Neural cell (in vitro differentiated cells): Measurements from ENCODE around the gene ASNSD1. TPM values are rescaled to one million over a fixed set of nuclear protein-coding genes. Genes with fewer than 3 reads are reported as not detected.
A peak's percentile ranks its signal among the peaks of the same experiment; 100 is the strongest.
"Not testable (repeated sequence)": the region's sequence is repeated elsewhere in the genome, so short reads cannot be mapped to it uniquely, and the experiment has no call there.

ENCODE experiments used
- H2AFZ ChIP-seq: fragments of 200-600, 300-800 bp; sonication (generic), shearing (Covaris generic); 2 replicates; pipeline ENCODE4 v1.6.0; 2014; ENCODE audit warnings: low read depth, mild to moderate bottlenecking, antibody characterized with exemption, low read length, moderate library complexity
- H3F3A ChIP-seq: fragments of 200-600 bp; shearing (Covaris generic); 2 replicates; pipeline ENCODE4 v1.6.1; 2016; ENCODE audit warnings: mild to moderate bottlenecking, moderate library complexity, mixed read lengths, antibody characterized with exemption, low read length; ENCODE audit not compliant: insufficient read depth, poor library complexity, severe bottlenecking
- H3K27ac ChIP-seq: fragments of 200-600, 300-800 bp; sonication (generic), shearing (Covaris generic); 2 replicates; pipeline ENCODE4 v1.5.1; 2014; ENCODE audit warnings: mild to moderate bottlenecking, low read length, moderate library complexity
- H3K27me3 ChIP-seq: fragments of 300-800, 200-600 bp; sonication (generic), shearing (Covaris generic); 2 replicates; pipeline ENCODE4 v1.6.0; 2014; ENCODE audit warnings: mild to moderate bottlenecking, low read depth, low read length, moderate library complexity; ENCODE audit not compliant: insufficient read depth
- H3K36me3 ChIP-seq: fragments of 300-800, 200-600 bp; sonication (generic), shearing (Covaris generic); 2 replicates; pipeline ENCODE4 v1.5.1; 2014; ENCODE audit warnings: mild to moderate bottlenecking, antibody characterized with exemption, low read length, moderate library complexity; ENCODE audit not compliant: insufficient read depth
- H3K4me2 ChIP-seq: fragments of 300-800, 200-600 bp; sonication (generic), shearing (Covaris generic); 2 replicates; pipeline ENCODE4 v1.6.0; 2014; ENCODE audit warnings: mild to moderate bottlenecking, low read length
- H3K4me3 ChIP-seq: fragments of 300-800, 200-600 bp; sonication (generic), shearing (Covaris generic); 2 replicates; pipeline ENCODE4 v1.5.1; 2014; ENCODE audit warnings: mild to moderate bottlenecking, low read length, moderate library complexity
- H3K79me2 ChIP-seq: fragments of 200-600 bp; shearing (Covaris generic); replicated peaks from 2 replicates; pipeline ENCODE4 v1.6.0; 2014; ENCODE audit warnings: mild to moderate bottlenecking, low read length, moderate library complexity; ENCODE audit not compliant: insufficient read depth
- H3K9ac ChIP-seq: fragments of 300-800, 200-600 bp; sonication (generic), shearing (Covaris generic); 2 replicates; pipeline ENCODE4 v1.6.1; 2016; ENCODE audit warnings: mild to moderate bottlenecking, low read length, mixed read lengths
- H3K9me2 ChIP-seq: fragments of 200-600 bp; shearing (Covaris generic); 2 replicates; pipeline ENCODE4 v1.6.1; 2016; ENCODE audit warnings: mild to moderate bottlenecking, low read length, mixed read lengths; ENCODE audit not compliant: insufficient read depth
- H3K9me3 ChIP-seq: fragments of 200-600, 300-800 bp; sonication (generic), shearing (Covaris generic); 2 replicates; pipeline ENCODE4 v1.6.1; 2016; ENCODE audit warnings: mild to moderate bottlenecking, mixed run types, low read length, moderate library complexity, mixed read lengths
- H4K20me1 ChIP-seq: fragments of 200-600 bp; shearing (Covaris generic); 2 replicates; pipeline ENCODE4 v1.6.1; 2016; ENCODE audit warnings: mild to moderate bottlenecking, mixed run types; ENCODE audit not compliant: insufficient read depth
- EP300 ChIP-seq: fragments of 450-650 bp; conservative IDR thresholded peaks from 2 replicates; pipeline ENCODE4 v1.6.1; 2014; ENCODE audit warnings: antibody characterized with exemption, mild to moderate bottlenecking, moderate library complexity; ENCODE audit not compliant: poor library complexity, severe bottlenecking
- EZH2 ChIP-seq: fragments of 200-600, 300-800 bp; shearing (Covaris generic), sonication (generic); IDR thresholded peaks from 2 replicates; pipeline ENCODE4 v1.6.1; 2014; ENCODE audit warnings: antibody characterized with exemption, low read length, borderline replicate concordance, mild to moderate bottlenecking; ENCODE audit not compliant: insufficient read depth, poor library complexity, severe bottlenecking
- MXI1 ChIP-seq: fragments of 450-650 bp; conservative IDR thresholded peaks from 2 replicates; pipeline ENCODE4 v1.6.1; 2014; ENCODE audit warnings: antibody characterized with exemption, mild to moderate bottlenecking; ENCODE audit not compliant: poor library complexity, severe bottlenecking
- POLR2AphosphoS5 ChIP-seq: IDR thresholded peaks from 2 replicates; pipeline ENCODE4 v1.6.1; 2012
- RAD21 ChIP-seq: fragments of 450-650 bp; conservative IDR thresholded peaks from 2 replicates; pipeline ENCODE4 v1.6.1; 2014; ENCODE audit warnings: antibody characterized with exemption, mild to moderate bottlenecking, moderate library complexity
- SMC3 ChIP-seq: fragments of 450-650 bp; conservative IDR thresholded peaks from 2 replicates; pipeline ENCODE4 v1.6.1; 2014; ENCODE audit warnings: antibody characterized with exemption, mild to moderate bottlenecking, moderate library complexity; ENCODE audit not compliant: poor library complexity
- TAF1 ChIP-seq: IDR thresholded peaks from 2 replicates; pipeline ENCODE4 v1.6.1; 2012; ENCODE audit warnings: low read depth
- polyA plus RNA-seq: library from polyadenylated mRNA; depleted of rRNA; stranded (reverse); fragments of >200 nt; gene quantifications from 2 replicates; pipeline ENCODE4 v1.2.3, GENCODE V29; 2014
- TF ChIP-seq, protein P1 (sequence below): fragments of 450-650 bp; IDR thresholded peaks from 2 replicates; pipeline ENCODE4 v1.5.1; 2014; ENCODE audit warnings: antibody characterized with exemption, mild to moderate bottlenecking, moderate library complexity; ENCODE audit not compliant: poor library complexity, severe bottlenecking
- TF ChIP-seq, protein P2 (sequence below): IDR thresholded peaks from 2 replicates; pipeline ENCODE4 v1.6.1; 2012; ENCODE audit warnings: borderline replicate concordance

The ASNSD1 gene
- polyA plus RNA-seq, 1 donor from 2014 or later: 94.3 TPM

DNA sequence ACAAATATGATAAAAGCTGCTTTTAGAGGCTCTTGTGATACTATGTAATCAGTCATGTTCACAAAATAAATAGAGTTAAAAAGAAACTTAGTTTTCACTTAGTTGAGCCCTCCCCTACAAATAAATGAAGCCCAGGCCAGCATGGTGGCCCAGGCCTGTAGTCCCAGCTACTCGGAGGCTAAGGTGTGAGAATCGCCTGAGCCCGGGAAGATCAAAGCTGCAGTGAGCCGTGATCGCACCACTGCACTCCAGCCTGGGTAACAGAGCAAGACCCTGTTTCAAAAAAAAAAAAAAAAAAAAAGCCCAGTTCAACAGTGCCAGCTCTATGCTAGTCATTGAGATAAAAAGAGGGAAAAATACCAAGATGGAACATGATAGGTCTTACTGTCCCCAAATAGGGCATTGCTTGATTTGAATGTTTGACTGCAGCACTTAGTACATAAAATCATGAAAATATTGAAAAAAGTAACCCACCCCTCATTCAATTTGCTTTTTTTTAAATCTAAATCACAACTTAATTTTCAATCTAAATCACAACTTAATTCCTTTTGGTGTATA is 1.5 kb downstream of the ASNSD1 start:
- TF ChIP-seq EP300: no peak
- no peak for TF ChIP-seq EZH2
- Histone ChIP-seq H3K4me3 (peak overlapping the region; percentile 84), H3K9ac (peak overlapping the region; percentile 86)

DNA sequence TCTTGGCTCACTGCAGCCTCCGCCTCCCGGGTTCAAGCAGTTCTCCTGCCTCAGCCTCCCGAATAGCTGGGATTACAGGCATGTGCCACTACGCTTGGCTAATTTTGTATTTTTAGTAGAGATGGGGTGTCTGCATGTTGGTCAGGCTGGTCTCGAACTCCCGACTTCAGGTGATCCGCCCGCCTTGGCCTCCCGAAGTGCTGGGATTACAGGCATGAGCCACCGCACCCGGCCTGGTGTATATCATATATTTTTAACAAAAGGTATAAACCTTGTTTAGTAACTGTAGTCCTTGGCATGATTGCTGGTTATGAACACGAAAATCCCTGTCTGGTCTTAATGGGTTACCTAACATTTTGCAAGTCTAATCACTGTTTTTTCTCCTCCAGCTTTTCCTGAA is 2.1 kb downstream of the ASNSD1 start:
- H3K27ac ChIP-seq, H2AFZ ChIP-seq, H3K9ac ChIP-seq, H3K4me2 ChIP-seq, H3F3A ChIP-seq, H4K20me1 ChIP-seq, H3K36me3 ChIP-seq, H3K27me3 ChIP-seq, H3K4me3 ChIP-seq, H3K9me2 ChIP-seq, H3K9me3 ChIP-seq: not testable (repeated sequence)
- H3K79me2 ChIP-seq: peaks cover 19% of the 10 kb centered on the region

More for the DNA sequence above, 1.5 kb downstream of the ASNSD1 start:
- Histone ChIP-seq H3K36me3 (no peaks in the 10 kb centered on the region), H3K79me2 (peaks cover 19% of the 10 kb centered on the region), H3K4me2 (peak overlapping the region; percentile 99), H3K27ac (no peak overlapping the region), H3K9me2 (no peaks in the 10 kb centered on the region), H4K20me1 (no peaks in the 10 kb centered on the region), H3F3A (no peaks in the 10 kb centered on the region), H3K27me3 (no peaks in the 10 kb centered on the region), H3K9me3 (no peaks in the 10 kb centered on the region), H2AFZ (no peak overlapping the region)

DNA sequence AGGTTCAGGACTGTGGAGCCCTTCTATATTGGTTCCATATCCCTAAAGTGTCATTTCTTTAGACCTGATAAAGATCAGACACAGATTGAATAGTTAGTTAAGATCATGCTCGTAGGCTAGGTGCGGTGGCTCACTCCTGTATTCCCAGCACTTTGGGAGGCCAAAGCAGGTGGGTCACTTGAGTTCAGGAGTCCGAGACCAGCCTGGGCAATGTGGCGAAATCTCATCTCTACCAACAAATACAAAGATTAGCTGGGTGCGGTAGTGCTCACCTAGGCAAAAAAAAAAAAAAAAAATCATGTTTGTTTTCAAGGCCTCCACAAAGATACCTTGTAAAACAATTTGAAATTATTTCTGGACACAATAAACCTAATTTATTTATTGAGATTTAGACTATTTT is 8.7 kb downstream of the ASNSD1 start:
- no peaks in the 10 kb centered on the region for H3K9me2 ChIP-seq
- H4K20me1 ChIP-seq: no peaks in the 10 kb centered on the region
- no peak overlapping the region for H3K27ac ChIP-seq
- TF ChIP-seq, protein P1, sequence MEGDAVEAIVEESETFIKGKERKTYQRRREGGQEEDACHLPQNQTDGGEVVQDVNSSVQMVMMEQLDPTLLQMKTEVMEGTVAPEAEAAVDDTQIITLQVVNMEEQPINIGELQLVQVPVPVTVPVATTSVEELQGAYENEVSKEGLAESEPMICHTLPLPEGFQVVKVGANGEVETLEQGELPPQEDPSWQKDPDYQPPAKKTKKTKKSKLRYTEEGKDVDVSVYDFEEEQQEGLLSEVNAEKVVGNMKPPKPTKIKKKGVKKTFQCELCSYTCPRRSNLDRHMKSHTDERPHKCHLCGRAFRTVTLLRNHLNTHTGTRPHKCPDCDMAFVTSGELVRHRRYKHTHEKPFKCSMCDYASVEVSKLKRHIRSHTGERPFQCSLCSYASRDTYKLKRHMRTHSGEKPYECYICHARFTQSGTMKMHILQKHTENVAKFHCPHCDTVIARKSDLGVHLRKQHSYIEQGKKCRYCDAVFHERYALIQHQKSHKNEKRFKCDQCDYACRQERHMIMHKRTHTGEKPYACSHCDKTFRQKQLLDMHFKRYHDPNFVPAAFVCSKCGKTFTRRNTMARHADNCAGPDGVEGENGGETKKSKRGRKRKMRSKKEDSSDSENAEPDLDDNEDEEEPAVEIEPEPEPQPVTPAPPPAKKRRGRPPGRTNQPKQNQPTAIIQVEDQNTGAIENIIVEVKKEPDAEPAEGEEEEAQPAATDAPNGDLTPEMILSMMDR: no peak
- TF ChIP-seq SMC3 (no peak), MXI1 (no peak), EP300 (no peak), POLR2AphosphoS5 (no peak), RAD21 (no peak), EZH2 (no peak), TAF1 (no peak)
- TF ChIP-seq, protein P2, sequence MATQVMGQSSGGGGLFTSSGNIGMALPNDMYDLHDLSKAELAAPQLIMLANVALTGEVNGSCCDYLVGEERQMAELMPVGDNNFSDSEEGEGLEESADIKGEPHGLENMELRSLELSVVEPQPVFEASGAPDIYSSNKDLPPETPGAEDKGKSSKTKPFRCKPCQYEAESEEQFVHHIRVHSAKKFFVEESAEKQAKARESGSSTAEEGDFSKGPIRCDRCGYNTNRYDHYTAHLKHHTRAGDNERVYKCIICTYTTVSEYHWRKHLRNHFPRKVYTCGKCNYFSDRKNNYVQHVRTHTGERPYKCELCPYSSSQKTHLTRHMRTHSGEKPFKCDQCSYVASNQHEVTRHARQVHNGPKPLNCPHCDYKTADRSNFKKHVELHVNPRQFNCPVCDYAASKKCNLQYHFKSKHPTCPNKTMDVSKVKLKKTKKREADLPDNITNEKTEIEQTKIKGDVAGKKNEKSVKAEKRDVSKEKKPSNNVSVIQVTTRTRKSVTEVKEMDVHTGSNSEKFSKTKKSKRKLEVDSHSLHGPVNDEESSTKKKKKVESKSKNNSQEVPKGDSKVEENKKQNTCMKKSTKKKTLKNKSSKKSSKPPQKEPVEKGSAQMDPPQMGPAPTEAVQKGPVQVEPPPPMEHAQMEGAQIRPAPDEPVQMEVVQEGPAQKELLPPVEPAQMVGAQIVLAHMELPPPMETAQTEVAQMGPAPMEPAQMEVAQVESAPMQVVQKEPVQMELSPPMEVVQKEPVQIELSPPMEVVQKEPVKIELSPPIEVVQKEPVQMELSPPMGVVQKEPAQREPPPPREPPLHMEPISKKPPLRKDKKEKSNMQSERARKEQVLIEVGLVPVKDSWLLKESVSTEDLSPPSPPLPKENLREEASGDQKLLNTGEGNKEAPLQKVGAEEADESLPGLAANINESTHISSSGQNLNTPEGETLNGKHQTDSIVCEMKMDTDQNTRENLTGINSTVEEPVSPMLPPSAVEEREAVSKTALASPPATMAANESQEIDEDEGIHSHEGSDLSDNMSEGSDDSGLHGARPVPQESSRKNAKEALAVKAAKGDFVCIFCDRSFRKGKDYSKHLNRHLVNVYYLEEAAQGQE: no peak
- no peaks in the 10 kb centered on the region for H3F3A ChIP-seq
- H3K9me3 ChIP-seq: no peaks in the 10 kb centered on the region
- H3K36me3 ChIP-seq: peaks cover 4% of the 10 kb centered on the region
- H2AFZ ChIP-seq: no peak overlapping the region
- H3K27me3 ChIP-seq: no peaks in the 10 kb centered on the region
- H3K4me2 ChIP-seq: no peak overlapping the region
- no peaks in the 10 kb centered on the region for H3K79me2 ChIP-seq
- H3K4me3 ChIP-seq: no peak overlapping the region
- no peak overlapping the region for H3K9ac ChIP-seq
